Lower leg skin (tissue), 4 donors: Measurements from ENCODE around the gene CPZ. TPM values are rescaled to one million over a fixed set of nuclear protein-coding genes. Genes with fewer than 3 reads are reported as not detected.
"Not testable (repeated sequence)": the region's sequence is repeated elsewhere in the genome, so short reads cannot be mapped to it uniquely, and the experiment has no call there.

ENCODE experiments used
- DNase-seq, 2 donors: peaks; one replicate each; pipeline ENCODE4 v3.0.0-alpha.2; 2019; ENCODE audit warnings: low spot score in 2 of 2
- H3K4me3 ChIP-seq: fragments of 200-600 bp; sonication (generic); 2 replicates; pipeline ENCODE4 v1.5.1; 2017; ENCODE audit warnings: mild to moderate bottlenecking, low read depth; ENCODE audit not compliant: poor library complexity, severe bottlenecking
- POLR2A ChIP-seq, 2 donors: fragments of 450-650 bp; IDR thresholded peaks; one replicate each; pipeline ENCODE4 v1.6.1; 2016 to 2017; ENCODE audit warnings: antibody characterized with exemption in 2 of 2, mild to moderate bottlenecking in 1 of 2, moderate library complexity in 1 of 2
- WGBS, 2 donors: methylation state at CpG; one replicate each; pipeline ENCODE4 v1.1.5; 2018; 5-methylcytosine and 5-hydroxymethylcytosine counted together
- intact Hi-C: fragments of 100-400 bp; cut with DNase I; formaldehyde crosslinking; loops from one replicate; pipeline ENCODE4 v1.15.0; 2023; ENCODE audit warnings: low total_unique reads
- total RNA-seq, 4 donors: library from RNA; depleted of rRNA; stranded (reverse); fragments of >200 nt; gene quantifications; one replicate each; pipeline ENCODE4 v1.1.0, GENCODE V29; 2016
- TF ChIP-seq, protein P1 (sequence below), 3 donors: fragments of 450-650 bp; IDR thresholded peaks; one replicate each; pipeline ENCODE4 v1.5.1; 2016; ENCODE audit warnings: antibody characterized with exemption in 3 of 3, mild to moderate bottlenecking in 3 of 3, moderate library complexity in 2 of 3

CPZ gene
- total RNA-seq, 4 donors from 2014 or later: 0.91 to 10.2 TPM; not detected in 2

DNA sequence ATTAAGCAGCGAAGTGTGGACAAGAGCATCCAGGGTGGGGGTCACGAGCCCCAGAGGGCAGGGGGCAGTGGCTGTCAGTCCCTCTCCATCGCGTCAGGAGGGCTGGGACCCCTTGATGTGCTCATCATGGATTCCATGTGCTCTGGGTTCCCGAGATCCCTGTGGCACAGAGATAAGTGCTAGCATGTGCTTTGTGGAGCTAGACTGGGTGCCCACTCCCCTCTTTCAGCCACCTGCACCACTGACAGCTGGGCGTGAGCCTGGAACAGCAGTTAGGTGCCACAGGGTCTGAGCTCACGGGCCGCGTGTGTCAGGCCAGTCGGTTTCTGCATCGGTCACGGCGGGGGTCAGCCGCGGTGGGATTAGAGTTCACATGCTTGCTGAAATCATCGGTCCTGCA is 24.3 kb downstream of the CPZ start:
- WGBS, 2 donors: 68 to 77% methylated on average over 16 of the region's 16 CpGs
- no peak overlapping the region for H3K4me3 ChIP-seq
- TF ChIP-seq, protein P1, sequence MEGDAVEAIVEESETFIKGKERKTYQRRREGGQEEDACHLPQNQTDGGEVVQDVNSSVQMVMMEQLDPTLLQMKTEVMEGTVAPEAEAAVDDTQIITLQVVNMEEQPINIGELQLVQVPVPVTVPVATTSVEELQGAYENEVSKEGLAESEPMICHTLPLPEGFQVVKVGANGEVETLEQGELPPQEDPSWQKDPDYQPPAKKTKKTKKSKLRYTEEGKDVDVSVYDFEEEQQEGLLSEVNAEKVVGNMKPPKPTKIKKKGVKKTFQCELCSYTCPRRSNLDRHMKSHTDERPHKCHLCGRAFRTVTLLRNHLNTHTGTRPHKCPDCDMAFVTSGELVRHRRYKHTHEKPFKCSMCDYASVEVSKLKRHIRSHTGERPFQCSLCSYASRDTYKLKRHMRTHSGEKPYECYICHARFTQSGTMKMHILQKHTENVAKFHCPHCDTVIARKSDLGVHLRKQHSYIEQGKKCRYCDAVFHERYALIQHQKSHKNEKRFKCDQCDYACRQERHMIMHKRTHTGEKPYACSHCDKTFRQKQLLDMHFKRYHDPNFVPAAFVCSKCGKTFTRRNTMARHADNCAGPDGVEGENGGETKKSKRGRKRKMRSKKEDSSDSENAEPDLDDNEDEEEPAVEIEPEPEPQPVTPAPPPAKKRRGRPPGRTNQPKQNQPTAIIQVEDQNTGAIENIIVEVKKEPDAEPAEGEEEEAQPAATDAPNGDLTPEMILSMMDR (IDR thresholded peaks at IDR 0.05): no peak
- no peak for TF ChIP-seq POLR2A (IDR thresholded peaks at IDR 0.05)
- intact Hi-C loops: no loop called here
- no peak for DNase-seq

DNA sequence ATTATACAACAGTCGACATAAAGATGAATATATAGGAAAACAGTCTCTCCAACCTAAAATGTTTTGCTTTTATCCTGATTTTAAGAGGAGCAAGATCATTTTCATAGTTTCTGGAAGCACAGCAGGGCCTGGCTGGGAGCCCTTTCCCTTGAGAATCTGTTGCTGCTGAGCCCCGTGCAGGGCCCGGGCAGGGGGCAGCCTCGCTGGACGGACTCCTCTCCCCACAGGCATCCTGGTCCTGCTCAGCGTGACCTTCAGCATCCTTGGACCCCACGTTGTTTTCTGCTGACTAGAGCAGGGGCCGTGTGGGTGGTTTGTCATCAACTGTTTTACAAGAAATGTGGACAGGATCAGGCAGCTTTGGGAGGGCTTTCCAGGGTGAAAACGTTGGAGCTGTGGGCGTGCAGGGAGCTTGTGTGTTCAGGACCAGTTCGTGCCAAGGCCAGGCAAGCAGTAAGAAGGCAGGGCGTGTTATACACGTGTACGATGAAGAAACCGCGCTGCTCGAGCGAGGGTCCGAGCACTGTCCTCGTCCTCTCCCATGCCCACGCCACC is 25.0 kb downstream of the CPZ start:
- TF ChIP-seq, protein P1 (IDR thresholded peaks at IDR 0.05): no peak
- no peak for TF ChIP-seq POLR2A (IDR thresholded peaks at IDR 0.05)
- 71 to 79% methylated on average over 20 to 21 of the region's 21 CpGs for WGBS, 2 donors
- no peak for DNase-seq
- H3K4me3 ChIP-seq: no peak overlapping the region
- intact Hi-C loops: no loop called here

DNA sequence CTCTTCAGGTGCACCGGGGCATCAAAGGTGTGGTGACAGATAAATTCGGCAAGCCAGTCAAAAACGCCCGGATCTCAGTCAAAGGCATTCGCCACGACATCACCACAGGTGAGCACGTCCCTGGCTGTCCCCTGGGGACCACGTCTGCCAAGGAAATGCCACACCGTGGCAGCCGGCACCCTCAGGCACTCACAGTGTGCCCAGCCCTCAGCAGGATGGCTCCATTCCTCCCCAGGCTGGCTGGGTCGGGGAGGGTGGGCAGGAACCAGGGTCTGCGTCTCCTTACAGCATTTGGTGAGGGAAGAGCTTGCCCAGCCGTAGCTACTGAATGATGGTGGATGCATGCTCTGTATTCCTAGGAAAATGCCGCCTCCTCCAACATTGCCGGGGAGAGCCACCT is 25.9 kb downstream of the CPZ start:
- TF ChIP-seq, protein P1 (IDR thresholded peaks at IDR 0.05): no peak
- TF ChIP-seq POLR2A (IDR thresholded peaks at IDR 0.05): no peak
- no peak for DNase-seq
- intact Hi-C loops: no loop called here
- no peak overlapping the region for H3K4me3 ChIP-seq
- 80 to 81% methylated on average over 10 of the region's 15 CpGs for WGBS, 2 donors

DNA sequence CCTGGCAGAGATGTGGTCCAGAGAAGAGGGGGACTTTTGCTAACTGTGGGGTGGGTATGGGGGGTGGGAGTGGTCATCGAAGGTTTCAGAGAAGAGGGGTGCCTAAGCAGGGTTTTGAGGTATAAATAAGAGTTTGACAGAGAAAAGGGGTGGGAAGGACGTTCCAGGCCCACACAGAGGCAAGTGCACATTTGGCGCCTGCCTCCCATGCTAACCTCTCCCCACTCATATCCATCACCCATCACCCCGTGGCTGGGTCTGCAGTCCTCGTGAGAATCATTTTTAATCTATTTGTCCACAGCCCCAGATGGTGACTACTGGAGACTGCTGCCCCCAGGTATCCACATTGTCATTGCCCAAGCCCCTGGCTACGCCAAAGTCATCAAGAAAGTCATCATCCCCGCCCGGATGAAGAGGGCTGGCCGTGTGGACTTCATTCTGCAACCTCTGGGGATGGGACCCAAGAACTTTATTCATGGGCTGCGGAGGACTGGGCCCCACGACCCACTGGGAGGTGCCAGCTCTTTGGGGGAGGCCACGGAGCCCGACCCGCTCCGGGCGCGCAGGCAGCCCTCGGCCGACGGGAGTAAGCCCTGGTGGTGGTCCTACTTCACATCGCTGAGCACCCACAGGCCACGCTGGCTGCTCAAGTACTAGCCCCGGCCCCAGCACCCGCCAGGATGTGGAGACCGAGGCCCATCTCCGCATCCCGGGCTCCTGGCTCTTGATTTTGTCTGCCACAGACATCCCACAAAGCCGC is 26.6 kb downstream of the CPZ start:
- H3K4me3 ChIP-seq: no peak overlapping the region
- intact Hi-C loops: no loop called here
- WGBS, 2 donors: 80 to 92% methylated on average over 25 to 26 of the region's 28 CpGs
- TF ChIP-seq, protein P1 (IDR thresholded peaks at IDR 0.05): no peak
- no peak for TF ChIP-seq POLR2A (IDR thresholded peaks at IDR 0.05)
- no peak for DNase-seq

DNA sequence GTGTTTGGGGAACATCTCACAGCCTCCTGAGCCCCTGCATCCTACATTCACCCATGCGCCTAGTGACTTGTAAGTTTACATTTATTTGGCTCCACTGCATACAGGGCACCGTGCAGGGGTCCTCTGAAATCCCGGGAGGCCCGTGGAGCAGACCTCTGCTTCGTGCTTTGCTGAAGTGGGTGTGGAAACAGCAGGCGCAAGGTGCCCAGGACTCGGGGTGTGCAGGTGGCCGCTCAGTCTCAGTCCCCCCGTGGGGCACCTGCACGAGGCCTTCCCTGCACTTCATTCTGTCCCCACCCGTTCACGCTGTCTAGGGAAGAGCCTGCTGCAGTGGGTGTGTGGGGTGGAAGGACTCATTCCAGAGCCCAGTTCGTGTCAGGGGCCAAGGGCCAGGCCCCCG is 28.6 kb downstream of the CPZ start:
- intact Hi-C loops, DNase-seq, H3K4me3 ChIP-seq: not testable (repeated sequence)
- 80% methylated on average over 3 of the region's 14 CpGs; no CpG with 5 or more reads in 1 of the 2 donors for WGBS, 2 donors

DNA sequence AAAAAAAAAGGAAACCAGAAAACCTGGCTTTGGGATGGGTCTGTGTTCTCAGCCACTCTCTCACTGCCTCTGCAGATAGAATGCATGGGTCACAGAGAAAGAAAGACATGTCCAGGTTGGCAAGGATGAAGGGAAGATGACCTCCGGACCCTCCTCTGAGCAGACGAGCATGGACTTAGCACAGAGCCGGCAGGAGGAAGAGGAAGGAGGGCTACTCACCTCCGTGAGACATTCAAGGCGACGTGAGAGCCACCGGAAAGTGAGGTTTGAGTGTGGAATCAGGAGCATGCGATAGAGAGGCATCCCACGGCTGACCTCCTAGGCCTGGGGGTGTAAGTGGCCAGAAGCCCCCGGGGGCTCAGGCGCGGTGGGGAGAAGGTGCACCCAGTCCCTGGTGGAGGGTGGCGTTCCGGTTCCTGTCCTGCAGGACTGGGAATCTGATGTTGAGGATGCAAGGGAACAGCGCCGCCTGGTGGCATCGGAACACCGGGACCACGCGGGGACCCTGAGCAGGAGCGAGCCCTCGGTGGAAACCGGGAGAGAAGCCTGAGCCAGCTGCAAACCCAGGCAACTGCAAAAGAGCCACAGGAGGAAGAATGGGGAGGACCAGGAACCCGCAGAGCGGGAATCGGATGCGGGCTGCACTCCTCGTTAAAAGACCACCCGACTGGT is 32.2 kb downstream of the CPZ start:
- DNase-seq, H3K4me3 ChIP-seq, intact Hi-C loops: not testable (repeated sequence)
- WGBS, 2 donors: no CpG with 5 or more reads among the region's 29 CpGs

DNA sequence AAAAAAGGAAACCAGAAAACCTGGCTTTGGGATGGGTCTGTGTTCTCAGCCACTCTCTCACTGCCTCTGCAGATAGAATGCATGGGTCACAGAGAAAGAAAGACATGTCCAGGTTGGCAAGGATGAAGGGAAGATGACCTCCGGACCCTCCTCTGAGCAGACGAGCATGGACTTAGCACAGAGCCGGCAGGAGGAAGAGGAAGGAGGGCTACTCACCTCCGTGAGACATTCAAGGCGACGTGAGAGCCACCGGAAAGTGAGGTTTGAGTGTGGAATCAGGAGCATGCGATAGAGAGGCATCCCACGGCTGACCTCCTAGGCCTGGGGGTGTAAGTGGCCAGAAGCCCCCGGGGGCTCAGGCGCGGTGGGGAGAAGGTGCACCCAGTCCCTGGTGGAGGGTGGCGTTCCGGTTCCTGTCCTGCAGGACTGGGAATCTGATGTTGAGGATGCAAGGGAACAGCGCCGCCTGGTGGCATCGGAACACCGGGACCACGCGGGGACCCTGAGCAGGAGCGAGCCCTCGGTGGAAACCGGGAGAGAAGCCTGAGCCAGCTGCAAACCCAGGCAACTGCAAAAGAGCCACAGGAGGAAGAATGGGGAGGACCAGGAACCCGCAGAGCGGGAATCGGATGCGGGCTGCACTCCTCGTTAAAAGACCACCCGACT is 37.8 kb downstream of the CPZ start:
- DNase-seq, intact Hi-C loops, H3K4me3 ChIP-seq: not testable (repeated sequence)
- no CpG with 5 or more reads among the region's 29 CpGs for WGBS, 2 donors

DNA sequence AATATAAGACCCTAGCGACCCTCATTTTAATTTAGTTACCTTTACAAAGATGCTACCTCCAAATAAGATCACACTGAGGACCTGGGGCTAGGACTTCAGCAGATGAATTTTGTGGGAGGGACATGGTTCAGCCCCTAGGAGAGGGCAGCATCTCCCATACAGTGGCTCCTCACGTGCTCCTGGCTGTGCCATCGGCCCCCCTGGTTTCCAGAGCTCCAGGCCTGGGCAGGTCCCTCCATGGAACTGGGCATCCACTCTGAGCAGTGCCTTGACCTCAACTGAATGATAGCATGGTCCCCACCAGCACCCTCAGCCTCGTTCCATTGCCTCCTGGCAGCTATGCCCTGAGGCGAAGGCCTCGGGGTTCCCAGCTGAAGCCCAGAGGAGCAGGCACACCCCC is 39.3 kb downstream of the CPZ start:
- H3K4me3 ChIP-seq, intact Hi-C loops, DNase-seq: not testable (repeated sequence)
- WGBS, 2 donors: no CpG with 5 or more reads among the region's 6 CpGs

DNA sequence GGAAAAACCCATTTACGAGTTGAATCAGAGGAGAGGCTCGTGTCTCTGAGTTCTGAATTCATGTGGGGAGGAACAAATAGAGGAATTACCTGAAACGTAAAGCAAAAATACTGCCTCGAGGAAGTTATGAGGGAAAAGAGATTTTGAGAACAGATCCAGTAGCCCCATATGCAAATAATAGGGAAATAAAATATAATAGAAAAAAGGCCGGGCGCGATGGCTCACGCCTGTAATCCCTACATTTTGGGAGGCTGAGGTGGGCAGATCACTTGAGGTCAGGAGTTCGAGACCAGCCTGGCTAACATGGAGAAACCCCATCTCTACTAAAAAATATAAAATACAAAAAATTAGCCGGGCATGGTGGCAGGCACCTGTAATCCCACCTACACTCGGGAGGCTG is 42.2 kb downstream of the CPZ start:
- WGBS, 2 donors: 62 to 71% methylated on average over 7 of the region's 11 CpGs
- DNase-seq, H3K4me3 ChIP-seq, intact Hi-C loops: not testable (repeated sequence)
